Nephron progenitor cell (in vitro differentiated cells): Measurements from ENCODE around the gene ZNF695.
"Not testable (repeated sequence)": the region's sequence is repeated elsewhere in the genome, so short reads cannot be mapped to it uniquely, and the experiment has no call there.

Experiments
- DNase-seq: peaks from one replicate; pipeline ENCODE4 v3.0.0; 2021
- H3K27ac Mint-ChIP-seq: 2 replicates; pipeline ENCODE4 v1.8.0; 2021; ENCODE audit warnings: mild to moderate bottlenecking, moderate library complexity, mixed read lengths
- H3K27me3 Mint-ChIP-seq: 2 replicates; pipeline ENCODE4 v1.8.0; 2021; ENCODE audit warnings: mild to moderate bottlenecking, low read depth, mixed read lengths; ENCODE audit not compliant: poor library complexity
- H3K36me3 Mint-ChIP-seq: 2 replicates; pipeline ENCODE4 v1.8.0; 2021; ENCODE audit warnings: low read depth, mixed read lengths
- H3K4me1 Mint-ChIP-seq: 2 replicates; pipeline ENCODE4 v1.8.0; 2021; ENCODE audit warnings: mixed read lengths
- H3K4me3 Mint-ChIP-seq: 2 replicates; pipeline ENCODE4 v1.8.0; 2021; ENCODE audit warnings: mild to moderate bottlenecking, moderate library complexity, mixed read lengths
- H3K9me3 Mint-ChIP-seq: 2 replicates; pipeline ENCODE4 v1.8.0; 2021; ENCODE audit warnings: mild to moderate bottlenecking, moderate library complexity, mixed read lengths
- CTCF ChIP-seq: fragments of 200-600 bp; sonication (generic); IDR thresholded peaks from 2 replicates; pipeline ENCODE4 v1.5.0; 2021; ENCODE audit warnings: antibody characterized with exemption

Gene ZNF695

GRCh38 chr1:247037511-247038320 lies 29.9 kb upstream of the ZNF695 start:
- no peaks in the 10 kb centered on the region for H3K4me1 Mint-ChIP-seq
- no peak for DNase-seq
- H3K9me3 Mint-ChIP-seq, result peaks cover 100% of the 10 kb centered on the region
- no peak for TF ChIP-seq CTCF
- no peak overlapping the region for H3K27ac Mint-ChIP-seq
- no peaks in the 10 kb centered on the region for H3K27me3 Mint-ChIP-seq
- H3K36me3 Mint-ChIP-seq, result peaks cover 100% of the 10 kb centered on the region
- H3K4me3 Mint-ChIP-seq, result no peak overlapping the region

GRCh38 chr1:247032306-247032705 lies 24.4 kb upstream of the ZNF695 start:
- H3K27ac Mint-ChIP-seq, H3K27me3 Mint-ChIP-seq, H3K4me3 Mint-ChIP-seq, DNase-seq, H3K4me1 Mint-ChIP-seq: not testable (repeated sequence)
- Mint-ChIP-seq H3K36me3 (peaks cover 47% of the 10 kb centered on the region), H3K9me3 (peaks cover 91% of the 10 kb centered on the region)

- peaks cover 89% of the 10 kb centered on the region for H3K9me3 Mint-ChIP-seq
- H3K27ac Mint-ChIP-seq, H3K27me3 Mint-ChIP-seq, DNase-seq, H3K36me3 Mint-ChIP-seq, H3K4me1 Mint-ChIP-seq, H3K4me3 Mint-ChIP-seq: not testable (repeated sequence)
These were observed 16.8 kb upstream of the ZNF695 start for GRCh38 chr1:247024658-247025057.

- peaks cover 6% of the 10 kb centered on the region for H3K27me3 Mint-ChIP-seq
- H3K4me3 Mint-ChIP-seq, result no peak overlapping the region
- no peak for TF ChIP-seq CTCF
- H3K4me1 Mint-ChIP-seq, result no peaks in the 10 kb centered on the region
- peaks cover 5% of the 10 kb centered on the region for H3K36me3 Mint-ChIP-seq
- no peak overlapping the region for H3K27ac Mint-ChIP-seq
- H3K9me3 Mint-ChIP-seq, result peaks cover 63% of the 10 kb centered on the region
- no peak for DNase-seq
These were observed 5.5 kb upstream of the ZNF695 start for GRCh38 chr1:247013391-247013790.

GRCh38 chr1:247008406-247008799 lies 546 bp upstream of the ZNF695 start:
- no peak for TF ChIP-seq CTCF
- Mint-ChIP-seq H3K4me3 (peak overlapping the region; percentile 100), H3K27me3 (peaks cover 9% of the 10 kb centered on the region), H3K9me3 (peaks cover 80% of the 10 kb centered on the region), H3K27ac (peak overlapping the region; percentile 100), H3K36me3 (peaks cover 49% of the 10 kb centered on the region), H3K4me1 (peaks cover 6% of the 10 kb centered on the region)
- no peak for DNase-seq

- Mint-ChIP-seq H3K36me3 (peaks cover 86% of the 10 kb centered on the region), H3K9me3 (peaks cover 98% of the 10 kb centered on the region)
- H3K27me3 Mint-ChIP-seq, H3K4me1 Mint-ChIP-seq, H3K27ac Mint-ChIP-seq, H3K4me3 Mint-ChIP-seq, DNase-seq: not testable (repeated sequence)
These were observed 3.8 kb downstream of the ZNF695 start for GRCh38 chr1:247004081-247004480.

- H3K4me1 Mint-ChIP-seq, result no peaks in the 10 kb centered on the region
- H3K27me3 Mint-ChIP-seq, result peaks cover 3% of the 10 kb centered on the region
- TF ChIP-seq CTCF, result no peak
- no peak overlapping the region for H3K27ac Mint-ChIP-seq
- no peak for DNase-seq
- H3K36me3 Mint-ChIP-seq, result peaks cover 100% of the 10 kb centered on the region
- H3K9me3 Mint-ChIP-seq, result peaks cover 100% of the 10 kb centered on the region
- H3K4me3 Mint-ChIP-seq, result no peak overlapping the region
These were observed 18.0 kb downstream of the ZNF695 start for GRCh38 chr1:246989901-246990300.
